ENCODE measurements around the gene FRS3.
"Not testable (repeated sequence)": the region's sequence is repeated elsewhere in the genome, so short reads cannot be mapped to it uniquely, and the experiment has no call there.

Gene FRS3

DNA sequence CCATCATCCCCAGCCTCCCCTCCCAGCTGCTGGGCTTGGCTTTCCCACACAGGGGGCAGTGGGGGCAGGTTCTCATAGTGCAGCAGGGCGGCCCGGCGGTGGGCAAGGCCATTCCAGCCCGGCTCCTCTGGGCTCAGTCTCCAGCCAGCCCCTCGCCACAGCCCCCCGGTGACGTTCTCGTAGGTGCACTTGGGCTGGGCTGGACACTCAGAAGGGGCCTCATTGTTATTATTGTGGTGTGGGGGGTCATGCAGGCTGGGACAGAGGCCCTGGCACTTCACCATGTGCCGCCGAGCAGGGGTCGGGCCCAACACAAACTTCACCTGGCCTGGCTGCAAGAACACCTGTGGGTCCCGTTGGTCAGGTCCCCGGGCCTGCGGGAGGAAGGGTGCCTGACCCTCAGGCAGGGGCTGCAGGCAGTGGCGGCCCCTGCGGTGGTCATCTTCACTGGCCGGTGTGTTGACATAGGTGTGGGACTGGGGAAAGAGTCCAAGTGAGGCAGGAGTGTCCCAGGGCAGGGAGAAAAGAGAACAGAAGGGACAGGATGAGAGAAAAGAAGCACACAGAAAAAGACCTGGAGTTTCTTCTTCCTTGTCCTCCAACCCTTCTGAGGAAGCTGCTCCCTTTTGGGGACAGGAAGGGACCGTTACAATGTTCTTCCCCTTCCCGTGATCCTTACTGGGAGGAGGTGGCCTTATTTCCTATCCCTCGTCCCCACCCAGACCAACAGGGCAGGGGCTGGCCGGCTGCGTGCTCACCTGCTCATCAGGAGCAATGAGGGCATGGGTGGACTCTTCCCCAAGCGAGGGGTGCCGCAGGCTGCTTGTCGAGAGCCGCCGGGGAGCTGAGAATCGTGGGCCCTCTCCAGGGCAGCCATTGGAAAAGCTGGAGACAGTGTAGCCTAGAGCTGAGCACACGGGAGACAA is 8.4 kb downstream of the FRS3 start:
- Histone ChIP-seq H3K27me3 (ENCODE audit: insufficient read depth, low read length) (no peaks in the 10 kb centered on the region), H3K4me3 (ENCODE audit: low read length) (no peak overlapping the region), H2AFZ (ENCODE audit: low read depth, low read length) (no peak overlapping the region), H3K36me3 (ENCODE audit: insufficient read depth, low read length) (peaks cover 25% of the 10 kb centered on the region), H3K9me3 (ENCODE audit: low read length) (no peaks in the 10 kb centered on the region), H3K4me1 (ENCODE audit: insufficient read depth, low read length) (peaks cover 9% of the 10 kb centered on the region)

GRCh38 chr6:41770381-41771057 is 9.2 kb downstream of the FRS3 start:
- Histone ChIP-seq H3K27me3 (ENCODE audit: insufficient read depth, low read length) (no peaks in the 10 kb centered on the region), H2AFZ (ENCODE audit: low read depth, low read length) (no peak overlapping the region), H3K36me3 (ENCODE audit: insufficient read depth, low read length) (peaks cover 22% of the 10 kb centered on the region), H3K4me3 (ENCODE audit: low read length) (no peak overlapping the region), H3K4me1 (ENCODE audit: insufficient read depth, low read length) (peaks cover 9% of the 10 kb centered on the region), H3K9me3 (ENCODE audit: low read length) (no peaks in the 10 kb centered on the region)

- Histone ChIP-seq H3K4me1 (ENCODE audit: insufficient read depth, low read length) (peaks cover 9% of the 10 kb centered on the region), H3K27me3 (ENCODE audit: insufficient read depth, low read length) (no peaks in the 10 kb centered on the region), H3K36me3 (ENCODE audit: insufficient read depth, low read length) (peaks cover 14% of the 10 kb centered on the region), H3K9me3 (ENCODE audit: low read length) (no peaks in the 10 kb centered on the region), H2AFZ (ENCODE audit: low read depth, low read length) (no peak overlapping the region), H3K4me3 (ENCODE audit: low read length) (no peak overlapping the region)
Observed at GRCh38 chr6:41769376-41769775, 10.3 kb downstream of the FRS3 start.

GRCh38 chr6:41768545-41769308 is 11.0 kb downstream of the FRS3 start:
- Histone ChIP-seq H3K9me3 (ENCODE audit: low read length) (no peaks in the 10 kb centered on the region), H2AFZ (ENCODE audit: low read depth, low read length) (no peak overlapping the region), H3K4me1 (ENCODE audit: insufficient read depth, low read length) (peaks cover 9% of the 10 kb centered on the region), H3K27me3 (ENCODE audit: insufficient read depth, low read length) (no peaks in the 10 kb centered on the region), H3K4me3 (ENCODE audit: low read length) (no peak overlapping the region), H3K36me3 (ENCODE audit: insufficient read depth, low read length) (peaks cover 14% of the 10 kb centered on the region)

DNA sequence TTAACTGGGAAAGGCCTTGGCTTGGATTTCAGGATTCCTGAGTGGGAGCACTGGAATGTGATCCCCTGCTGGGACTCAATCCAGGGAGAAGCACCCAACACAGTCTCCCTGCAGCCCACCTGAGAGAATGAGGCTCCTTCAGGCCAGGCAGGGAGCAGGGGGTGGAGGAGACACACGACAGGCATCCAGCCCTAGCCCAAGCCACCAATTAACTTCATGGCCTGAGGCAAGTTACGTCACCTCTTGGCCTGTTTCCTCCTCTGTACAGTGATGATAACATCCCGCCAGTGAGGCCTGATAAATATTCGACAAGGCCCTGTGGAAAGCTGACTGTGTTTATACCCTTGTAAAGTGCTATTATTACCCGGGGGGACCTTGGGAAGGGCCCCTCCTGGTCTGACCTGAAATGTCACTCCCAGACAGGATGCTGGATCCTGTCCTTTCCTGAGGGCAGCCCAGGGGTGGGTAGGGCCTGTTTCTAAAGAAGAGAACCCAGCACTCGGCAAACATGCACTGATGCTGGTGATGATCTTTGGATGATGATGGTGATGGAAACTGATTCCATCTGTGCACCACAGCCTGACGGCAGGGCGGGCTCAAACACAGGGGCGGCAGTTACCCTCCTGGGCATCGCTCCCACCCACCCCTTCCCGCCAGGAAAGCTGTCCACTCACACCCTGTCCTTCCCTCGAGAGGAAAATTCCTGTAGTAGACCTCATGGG is 12.4 kb downstream of the FRS3 start:
- Histone ChIP-seq H2AFZ (ENCODE audit: low read depth, low read length) (no peak overlapping the region), H3K9me3 (ENCODE audit: low read length) (no peaks in the 10 kb centered on the region), H3K4me3 (ENCODE audit: low read length) (no peak overlapping the region), H3K36me3 (ENCODE audit: insufficient read depth, low read length) (peaks cover 11% of the 10 kb centered on the region), H3K27me3 (ENCODE audit: insufficient read depth, low read length) (no peaks in the 10 kb centered on the region), H3K4me1 (ENCODE audit: insufficient read depth, low read length) (peaks cover 9% of the 10 kb centered on the region)

DNA sequence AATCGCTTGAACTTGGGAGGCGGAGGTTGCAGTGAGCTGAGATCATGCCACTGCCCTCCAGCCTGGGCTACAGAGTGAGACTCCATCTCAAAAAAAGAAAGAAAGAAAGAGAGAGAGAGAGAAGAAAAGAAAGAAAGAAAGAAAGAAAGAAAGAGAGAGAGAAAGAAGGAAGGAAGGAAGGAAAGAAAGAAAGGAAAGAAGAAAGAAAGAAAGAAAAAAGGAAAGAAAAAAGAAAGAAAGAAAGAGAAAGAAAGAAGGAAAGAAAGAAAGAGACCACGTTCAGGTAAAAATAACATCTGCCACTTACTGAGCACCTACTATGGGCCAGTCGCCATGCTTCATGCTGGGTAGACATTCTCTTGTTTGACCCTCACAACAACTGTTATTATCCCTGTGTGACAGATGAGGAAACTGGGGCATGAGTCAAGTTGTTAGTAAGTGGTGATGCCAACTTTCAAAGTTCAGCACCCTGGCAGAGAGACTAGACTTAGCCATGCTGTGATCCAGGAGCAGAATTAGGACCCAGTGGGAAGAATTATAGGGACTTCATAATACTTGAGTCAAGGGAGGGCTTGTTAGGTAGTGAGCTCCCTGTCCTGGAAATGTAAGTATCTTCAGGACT is 13.5 kb downstream of the FRS3 start:
- H3K4me1 ChIP-seq (ENCODE audit: insufficient read depth, low read length); H3K36me3 ChIP-seq (ENCODE audit: insufficient read depth, low read length); H2AFZ ChIP-seq (ENCODE audit: low read depth, low read length); H3K27me3 ChIP-seq (ENCODE audit: insufficient read depth, low read length); H3K4me3 ChIP-seq (ENCODE audit: low read length); H3K9me3 ChIP-seq (ENCODE audit: low read length): not testable (repeated sequence)

- no peaks in the 10 kb centered on the region for H3K9me3 ChIP-seq (ENCODE audit: low read length)
- H3K4me3 ChIP-seq (ENCODE audit: low read length): no peak overlapping the region
- peaks cover 6% of the 10 kb centered on the region for H3K27me3 ChIP-seq (ENCODE audit: insufficient read depth, low read length)
- H3K36me3 ChIP-seq (ENCODE audit: insufficient read depth, low read length): no peaks in the 10 kb centered on the region
- no peak overlapping the region for H2AFZ ChIP-seq (ENCODE audit: low read depth, low read length)
- H3K4me1 ChIP-seq (ENCODE audit: insufficient read depth, low read length): peaks cover 4% of the 10 kb centered on the region
Observed at GRCh38 chr6:41763470-41763869, 16.2 kb downstream of the FRS3 start.

- Histone ChIP-seq H2AFZ (ENCODE audit: low read depth, low read length) (no peak overlapping the region), H3K27me3 (ENCODE audit: insufficient read depth, low read length) (peaks cover 16% of the 10 kb centered on the region), H3K9me3 (ENCODE audit: low read length) (no peaks in the 10 kb centered on the region), H3K4me3 (ENCODE audit: low read length) (no peak overlapping the region), H3K36me3 (ENCODE audit: insufficient read depth, low read length) (no peaks in the 10 kb centered on the region), H3K4me1 (ENCODE audit: insufficient read depth, low read length) (no peaks in the 10 kb centered on the region)
Observed at GRCh38 chr6:41759905-41760579, 19.7 kb downstream of the FRS3 start.

DNA sequence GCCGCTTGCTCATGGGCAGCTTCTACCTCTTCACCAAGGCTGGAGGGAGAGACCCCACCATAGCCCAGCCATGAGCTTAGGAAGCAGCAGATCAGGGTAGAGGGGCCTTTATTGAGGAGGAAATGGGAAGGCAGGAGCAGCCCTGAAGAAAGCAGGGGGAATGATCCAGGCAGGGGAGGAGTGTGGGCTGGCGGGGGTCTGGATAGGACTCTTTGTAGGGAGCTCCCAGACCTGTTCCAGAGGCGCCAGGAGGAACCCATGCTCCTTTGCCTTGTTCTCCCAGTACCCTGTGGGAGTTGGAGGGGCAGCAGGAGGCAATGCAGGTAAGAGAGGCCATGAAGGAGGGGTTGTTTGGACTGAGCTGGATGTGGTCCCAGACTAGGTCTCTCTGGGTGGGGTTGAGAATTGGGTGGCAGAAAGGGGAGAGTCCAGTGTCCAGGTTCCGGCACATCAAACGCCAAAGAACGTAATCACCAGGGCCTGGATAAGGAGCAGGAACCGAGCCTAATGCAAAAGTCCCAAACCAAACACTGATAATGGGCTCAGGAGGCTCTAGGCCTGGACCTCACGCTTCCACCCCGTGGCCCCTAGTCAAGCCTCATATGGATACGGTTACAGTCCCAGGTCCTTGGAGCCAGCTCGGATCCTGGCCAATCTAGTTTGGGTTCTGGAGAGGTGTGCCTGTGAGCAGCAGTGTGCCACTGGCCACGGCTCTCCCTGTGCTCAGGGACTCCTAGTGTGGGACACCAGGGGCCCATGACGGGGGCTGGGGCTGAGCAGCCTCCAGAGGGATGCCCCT is 20.4 kb downstream of the FRS3 start:
- Histone ChIP-seq H3K9me3 (ENCODE audit: low read length) (no peaks in the 10 kb centered on the region), H2AFZ (ENCODE audit: low read depth, low read length) (no peak overlapping the region), H3K4me1 (ENCODE audit: insufficient read depth, low read length) (no peaks in the 10 kb centered on the region), H3K36me3 (ENCODE audit: insufficient read depth, low read length) (no peaks in the 10 kb centered on the region), H3K4me3 (ENCODE audit: low read length) (no peak overlapping the region), H3K27me3 (ENCODE audit: insufficient read depth, low read length) (peaks cover 16% of the 10 kb centered on the region)

GRCh38 chr6:41758641-41759035 is 21.1 kb downstream of the FRS3 start:
- no peak overlapping the region for H3K4me3 ChIP-seq (ENCODE audit: low read length)
- H2AFZ ChIP-seq (ENCODE audit: low read depth, low read length): no peak overlapping the region
- H3K27me3 ChIP-seq (ENCODE audit: insufficient read depth, low read length): peaks cover 16% of the 10 kb centered on the region
- H3K4me1 ChIP-seq (ENCODE audit: insufficient read depth, low read length): no peaks in the 10 kb centered on the region
- no peaks in the 10 kb centered on the region for H3K36me3 ChIP-seq (ENCODE audit: insufficient read depth, low read length)
- no peaks in the 10 kb centered on the region for H3K9me3 ChIP-seq (ENCODE audit: low read length)

DNA sequence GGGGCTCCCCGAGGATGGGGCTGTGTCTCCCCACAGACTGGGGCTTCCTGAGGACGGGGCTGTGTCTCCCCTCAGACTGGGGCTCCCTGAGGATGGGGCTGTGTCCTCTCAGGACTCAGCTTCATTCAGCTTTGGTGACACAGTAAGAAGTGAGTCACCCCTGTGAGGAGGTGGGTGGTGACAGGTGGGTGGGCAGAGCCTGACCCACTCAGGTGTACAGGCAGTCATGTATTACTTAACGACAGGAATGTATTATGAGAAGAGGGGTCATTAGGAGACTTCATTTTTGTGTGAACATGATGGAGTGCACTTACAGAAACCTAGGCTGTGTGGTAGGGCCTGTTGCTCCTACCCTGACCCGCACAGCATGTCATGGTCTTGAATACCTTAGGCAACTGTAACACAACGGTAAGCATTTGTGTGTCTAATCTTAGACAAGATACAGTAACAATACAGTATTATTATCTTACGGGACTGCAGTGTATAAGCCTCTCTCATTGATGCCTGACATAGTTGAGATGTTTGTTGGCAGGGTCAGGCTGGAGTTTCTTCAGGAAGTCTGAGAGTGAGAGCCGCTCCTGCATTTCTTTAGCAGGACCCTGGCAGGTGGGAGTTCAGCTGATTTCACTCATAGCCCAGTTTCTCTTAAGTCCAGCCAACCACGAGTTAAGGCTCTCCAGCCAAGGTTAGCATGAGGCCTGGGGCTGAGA is 21.6 kb downstream of the FRS3 start:
- Histone ChIP-seq H3K4me3 (ENCODE audit: low read length) (no peak overlapping the region), H3K27me3 (ENCODE audit: insufficient read depth, low read length) (peaks cover 17% of the 10 kb centered on the region)

More for the DNA sequence above, 21.6 kb downstream of the FRS3 start:
- Histone ChIP-seq H2AFZ (ENCODE audit: low read depth, low read length) (no peak overlapping the region), H3K4me1 (ENCODE audit: insufficient read depth, low read length) (no peaks in the 10 kb centered on the region), H3K36me3 (ENCODE audit: insufficient read depth, low read length) (no peaks in the 10 kb centered on the region), H3K9me3 (ENCODE audit: low read length) (no peaks in the 10 kb centered on the region)

Data from neuron (in vitro differentiated cells).